GM12878 (cell line): ENCODE data around the gene GNRHR. TPM values are rescaled to one million over a fixed set of nuclear protein-coding genes. Genes with fewer than 3 reads are reported as not detected.

Experiments
- ATAC-seq: fragments of 200-7000 bp; cut with Tn5 transposase; 3 replicates; pipeline ENCODE4 v1.9.1; 2020; ENCODE audit warnings: mild to moderate bottlenecking, moderate library complexity
- BruUV-seq: library from RNA; stranded (reverse); fragments of 400-500 nt; replicated peaks from 2 replicates; lab custom pipeline; 2021; lab: Mats Ljungman, UMichigan
- CTCF ChIA-PET: fragments of 300-600 bp; sonication (Branson Sonifier 250); formaldehyde crosslinking; extraction: SDS; loops from one replicate; lab custom pipeline; 2021; ENCODE audit warnings: inconsistent platforms; lab: Yijun Ruan, JAX
- POLR2A ChIA-PET: fragments of 350-600 bp; formaldehyde crosslinking; extraction: SDS; loops from one replicate; lab custom pipeline; 2021; ENCODE audit warnings: inconsistent platforms; lab: Charles Lee
- RAD21 ChIA-PET: fragments of 300-600 bp; sonication (Branson Sonifier 250); formaldehyde crosslinking; loops from one replicate; lab custom pipeline; 2023; ENCODE audit warnings: antibody characterized with exemption; ENCODE audit not compliant: unreplicated experiment; lab: Charles Lee
- SMC1A ChIA-PET: fragments of 300-600 bp; sonication (Branson Sonifier 250); formaldehyde crosslinking; loops from one replicate; lab custom pipeline; 2023; ENCODE audit not compliant: unreplicated experiment, uncharacterized antibody; lab: Charles Lee
- DNase-seq: peaks from one replicate; pipeline ENCODE4 v3.0.0-alpha.2; 2011; ENCODE audit warnings: low read depth, low spot score
- FAIRE-seq: peaks from 3 replicates; lab custom pipeline; 2011; peaks lifted over from hg19 to GRCh38; lab: Jason Lieb, UNC
- H2AFZ ChIP-seq: 2 replicates; pipeline ENCODE4 v1.6.0; 2011; ENCODE audit warnings: low read depth, low read length, control low read depth; ENCODE audit not compliant: control insufficient read depth
- H3K27ac ChIP-seq: 2 replicates; pipeline ENCODE4 v1.5.1; 2011; ENCODE audit warnings: control low read depth; ENCODE audit not compliant: control insufficient read depth, insufficient read depth
- H3K27me3 ChIP-seq, 2 experiments: replicated peaks in 1 of 2; 2 replicates each; pipeline versions ENCODE4 v1.6.0 to v1.6.1; 2011; ENCODE audit warnings: low read length in 1 of 2; ENCODE audit not compliant: control insufficient read depth in 2 of 2, insufficient read depth in 2 of 2
- H3K36me3 ChIP-seq, 2 experiments: 2 replicates each; pipeline ENCODE4 v1.5.1; 2011; ENCODE audit warnings: low read length in 1 of 2; ENCODE audit not compliant: control insufficient read depth in 2 of 2, insufficient read depth in 2 of 2
- H3K4me1 ChIP-seq: 2 replicates; pipeline ENCODE4 v1.6.1; 2011; ENCODE audit warnings: mild to moderate bottlenecking, low read length, moderate library complexity, mixed read lengths; ENCODE audit not compliant: control insufficient read depth, insufficient read depth
- H3K4me2 ChIP-seq: 2 replicates; pipeline ENCODE4 v1.6.0; 2011; ENCODE audit warnings: control low read depth; ENCODE audit not compliant: control insufficient read depth, insufficient read depth
- H3K4me3 ChIP-seq: fragments of 200-600 bp; sonication (generic); 2 replicates; pipeline ENCODE4 v1.5.1; 2016
- H3K79me2 ChIP-seq: 2 replicates; pipeline ENCODE4 v1.6.0; 2011; ENCODE audit warnings: low read length; ENCODE audit not compliant: control insufficient read depth, insufficient read depth
- H3K9ac ChIP-seq: 2 replicates; pipeline ENCODE4 v1.8.0; 2011; ENCODE audit warnings: low read length, control low read depth, mixed read lengths; ENCODE audit not compliant: control insufficient read depth, insufficient read depth
- H3K9me3 ChIP-seq: replicated peaks from 3 replicates; pipeline ENCODE4 v1.5.1; 2011; ENCODE audit warnings: mild to moderate bottlenecking, low read length; ENCODE audit not compliant: control insufficient read depth, insufficient read depth
- H4K20me1 ChIP-seq: 2 replicates; pipeline ENCODE4 v1.6.0; 2011; ENCODE audit not compliant: control insufficient read depth, insufficient read depth
- ELK1 ChIP-seq: IDR thresholded peaks from 2 replicates; pipeline ENCODE4 v1.6.1; 2012; ENCODE audit warnings: low read depth, low read length, improper control_type of control experiment
- NRF1 ChIP-seq: conservative IDR thresholded peaks from 2 replicates; pipeline ENCODE4 v1.6.1; 2011; ENCODE audit warnings: mild to moderate bottlenecking, low read depth, low read length, improper control_type of control experiment
- PRDM15 ChIP-seq: fragments of 450-650 bp; formaldehyde crosslinking; IDR thresholded peaks from 2 replicates; pipeline ENCODE4 v1.4.0; 2020; ENCODE audit warnings: mild to moderate bottlenecking, moderate library complexity
- WGBS: methylation state at CpG from one replicate; pipeline ENCODE4 v1.1.6; 2016; ENCODE audit warnings: low lambda C conversion rate; ENCODE audit not compliant: insufficient replicate concordance, insufficient coverage; ENCODE audit errors: missing lambda C conversion rate; 5-methylcytosine and 5-hydroxymethylcytosine counted together
- in situ Hi-C: fragments of 300-500 bp; cut with MboI; formaldehyde crosslinking; loops from 9 replicates; pipeline ENCODE4 v1.14.3; 2018; ENCODE audit warnings: mixed read lengths
- intact Hi-C: fragments of 100-400 bp; cut with micrococcal nuclease; formaldehyde crosslinking; loops from one replicate; pipeline ENCODE4 v1.14.2; 2022; ENCODE audit not compliant: unreplicated experiment
- polyA plus RNA-seq, 11 experiments: library from polyadenylated mRNA; depleted of rRNA in 4 of 11; unstranded in 6 of 11; stranded (reverse) in 5 of 11; fragments of >200 nt; fragmentation: Nextera tagmentation in 4 of 11; fragmentation: Illumina TruSeq in 1 of 11; extraction: Ambion mirVana in 4 of 11; extraction: Trizol in 1 of 11; gene quantifications; 1 replicate in 1 of 11; 2 replicates in 10 of 11; pipeline versions ENCODE4 v1.2.1 to v1.2.3, GENCODE V29; 2011 to 2016; ENCODE audit warnings: inconsistent platforms in 2 of 11, missing spikeins in 2 of 11, low read depth in 1 of 11
- total RNA-seq, 4 experiments: library from RNA; depleted of rRNA in 3 of 4; stranded (reverse); fragments of >200 nt in 3 of 4; fragmentation: Illumina TruSeq in 1 of 4; extraction: Trizol in 1 of 4; gene quantifications; 2 replicates each; pipeline versions ENCODE4 v1.2.1 to v1.2.3, GENCODE V29; 2013 to 2021

The GNRHR gene
- total and polyA plus RNA-seq, 10 of the 15 experiments (the other 5 are each of a cell fraction or from before 2014, with no cell fraction given) = 0.02 to 0.12 (median 0.08) TPM; not detected in 7

GRCh38 chr4:67736262-67736661 is 17.9 kb downstream of the GNRHR start:
- Histone ChIP-seq H3K4me1 (no peaks in the 10 kb centered on the region), H3K36me3 (no peaks in the 10 kb centered on the region), H3K79me2 (no peaks in the 10 kb centered on the region), H3K9me3 (no peaks in the 10 kb centered on the region), H3K27me3 (no peaks in the 10 kb centered on the region), H3K27ac (no peak overlapping the region), H2AFZ (no peak overlapping the region), H3K9ac (no peak overlapping the region), H3K4me2 (no peak overlapping the region), H3K4me3 (no peak overlapping the region), H4K20me1 (no peaks in the 10 kb centered on the region)
- ChIA-PET POLR2A (no interaction called here), CTCF (interaction anchor here (5.0 kb wide), 1 partner anchor 10 kb away, joined by 40 read pairs; no protein-coding TSS in a partner anchor), RAD21 (interaction anchor here (1.3 kb wide), 1 partner anchor 11 kb away, joined by 3 read pairs; no protein-coding TSS in a partner anchor), SMC1A (no interaction called here)
- in situ Hi-C loops = no loop called here
- FAIRE-seq (no peak), ATAC-seq (no peak), DNase-seq (no peak)
- no TSS peak for BruUV-seq
- intact Hi-C loops = no loop called here
- 96% methylated on average over 1 of the region's 1 CpG for WGBS
- TF ChIP-seq ELK1 (no peak), PRDM15 (CRISPR knock-in tag) (no peak), NRF1 (no peak)
